Dedifferentiated amniotic fluid mesenchymal stem cell (primary cell): ENCODE measurements around the gene MKS1.

ENCODE experiments used
- DNase-seq: peaks from one replicate; pipeline ENCODE4 v3.0.0-alpha.2; 2016; ENCODE audit errors: extremely low spot score

Gene MKS1

GRCh38 chr17:58161566-58161965 is 57.5 kb downstream of the MKS1 start:
- no peak for DNase-seq

GRCh38 chr17:58158181-58158580 is 60.9 kb downstream of the MKS1 start:
- no peak for DNase-seq

GRCh38 chr17:58156839-58157803 is 61.9 kb downstream of the MKS1 start:
- no peak for DNase-seq
